NOMO-1 treated with DMSO at 0.1 percent for 48 hours (cell line): ENCODE measurements around the gene PUM1.

Experiments
- DNase-seq: peaks from one replicate; lab custom pipeline; 2025; ENCODE audit not compliant: unreplicated experiment; lab: John Stamatoyannopoulos, UW

PUM1 gene

DNA sequence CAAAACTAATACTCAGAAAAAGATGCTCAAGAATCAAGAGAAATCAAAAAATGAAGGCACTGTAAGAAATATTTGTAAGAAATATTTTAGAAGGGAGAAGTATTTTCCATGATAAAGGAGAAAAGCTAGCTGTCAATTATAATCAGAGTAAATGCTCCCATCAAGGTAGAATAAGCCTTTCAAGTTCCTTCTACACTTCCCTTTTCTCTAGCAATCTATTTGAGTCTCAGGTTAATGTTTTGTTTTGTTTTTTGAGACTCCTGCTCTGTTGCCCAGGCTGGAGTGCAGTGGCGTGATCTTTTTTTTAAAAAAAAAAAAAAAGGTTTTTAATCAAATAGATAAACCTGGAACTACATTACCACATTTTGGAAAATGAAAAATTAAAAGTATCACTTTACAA lies 33.3 kb downstream of the PUM1 start:
- peak; percentile 4 for DNase-seq

GRCh38 chr1:31031330-31032143 lies 34.0 kb downstream of the PUM1 start:
- no peak for DNase-seq

DNA sequence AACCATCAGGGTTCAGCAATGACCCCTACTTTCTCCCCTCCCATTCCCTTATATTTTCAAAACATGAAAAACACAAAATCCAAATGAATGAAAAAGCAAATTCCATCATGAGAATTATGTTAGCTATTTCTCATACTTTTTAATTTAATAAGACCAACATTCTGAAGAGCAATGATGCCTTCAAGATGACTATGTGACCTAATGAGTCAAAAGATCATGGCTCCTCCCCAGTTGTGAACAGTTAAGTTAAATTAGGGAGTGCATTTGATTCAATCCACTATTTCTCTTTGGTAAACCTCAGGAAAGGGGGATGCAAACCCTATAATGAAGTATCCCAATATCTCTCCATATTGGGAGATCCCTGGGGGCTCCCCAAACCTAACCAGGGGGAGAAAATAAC lies 36.5 kb downstream of the PUM1 start:
- no peak for DNase-seq

DNA sequence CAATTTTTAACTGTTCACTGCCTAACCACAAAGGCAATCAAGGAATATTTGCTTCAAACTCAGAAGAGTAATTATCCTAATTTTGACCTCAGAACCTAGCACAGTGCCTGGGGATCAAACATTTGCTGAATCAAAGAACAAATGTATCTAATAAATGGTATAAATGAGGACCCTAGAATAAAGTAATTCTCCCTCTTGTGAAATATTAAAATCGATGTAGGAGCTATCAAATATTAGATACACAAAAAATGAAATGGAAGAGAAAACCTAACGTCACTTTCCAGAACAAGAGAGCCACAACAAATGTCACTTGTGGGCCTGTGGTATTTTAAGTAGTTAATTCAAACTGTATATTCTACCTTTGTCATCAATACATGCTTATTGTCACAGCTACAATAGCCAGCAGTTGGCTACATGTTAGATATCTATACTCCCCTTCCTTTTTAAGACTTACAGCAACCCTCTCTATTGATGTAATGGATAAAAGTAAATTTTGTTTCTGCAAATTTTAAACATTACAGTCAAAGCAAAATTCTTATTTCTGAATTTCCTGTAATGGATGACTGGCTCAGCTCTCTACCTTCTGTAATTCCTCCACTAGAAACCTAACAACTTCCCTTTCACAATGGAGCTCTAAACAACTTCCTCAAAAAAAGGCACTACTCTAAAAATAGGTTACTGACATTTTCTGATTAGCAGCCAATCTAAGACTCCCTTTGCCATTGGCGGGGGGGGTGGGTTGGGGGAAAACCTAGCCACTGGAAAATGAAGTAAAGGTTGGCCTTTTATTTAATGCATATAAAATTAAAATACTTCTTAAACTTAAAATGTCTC lies 37.6 kb downstream of the PUM1 start:
- DNase-seq, result peak; percentile 95

DNA sequence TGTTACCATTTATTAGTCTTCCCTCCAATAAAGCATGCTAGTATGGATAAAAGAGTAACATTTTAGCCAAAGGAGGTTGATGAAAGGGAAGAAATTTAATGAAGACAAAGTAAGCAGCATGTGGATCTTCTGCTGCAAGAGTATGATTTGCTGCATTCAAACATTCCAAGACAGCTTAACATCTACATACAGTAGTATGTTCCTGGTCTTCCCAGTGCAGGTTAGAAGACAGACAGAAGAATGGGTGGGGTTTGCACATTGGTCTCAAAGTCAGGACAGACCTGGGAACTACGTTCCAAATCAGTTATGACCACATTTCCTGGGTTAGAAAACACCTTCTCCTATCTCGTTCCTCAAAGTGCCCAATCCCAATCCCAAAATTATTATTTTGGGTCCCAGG lies 43.3 kb downstream of the PUM1 start:
- no peak for DNase-seq

- DNase-seq, result no peak
Observed at GRCh38 chr1:31020007-31020790, 45.3 kb downstream of the PUM1 start.

DNA sequence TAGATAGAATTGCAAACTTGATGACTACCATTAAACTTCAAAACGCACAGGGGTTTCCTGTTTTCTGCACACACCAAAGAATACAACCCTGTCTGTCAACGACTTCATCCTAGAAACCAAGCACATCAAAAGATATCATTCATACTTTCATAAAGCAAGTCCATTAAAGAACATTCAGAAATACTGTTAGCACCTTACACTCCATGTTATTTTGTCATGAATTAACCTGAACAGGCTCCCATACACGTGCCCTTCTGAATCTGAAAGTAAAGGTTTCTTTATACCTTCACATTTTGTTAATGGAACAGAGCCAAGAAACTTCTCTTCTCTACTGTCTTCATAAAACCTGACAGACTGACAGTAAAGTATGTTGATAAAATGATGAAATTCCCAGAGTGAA lies 46.1 kb downstream of the PUM1 start:
- DNase-seq, result no peak

DNA sequence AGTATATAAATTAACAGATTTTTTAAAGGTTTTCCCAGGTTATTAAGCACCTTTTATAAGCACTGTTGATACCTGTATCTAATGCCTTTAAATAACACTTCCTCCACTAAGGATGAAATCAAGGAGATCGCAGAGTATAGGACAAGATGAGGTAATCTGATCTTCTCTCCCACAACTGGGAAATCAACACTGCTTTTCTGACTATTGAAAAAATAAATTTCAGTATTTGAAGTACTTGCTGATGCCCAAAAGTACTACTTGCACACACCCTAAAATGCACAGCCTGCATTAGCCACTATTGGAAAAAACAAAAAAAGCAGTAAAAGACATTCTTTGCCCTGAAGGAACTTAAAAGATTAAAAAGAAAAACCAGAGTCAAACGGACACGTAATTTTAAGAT lies 48.6 kb downstream of the PUM1 start:
- DNase-seq, result no peak

DNA sequence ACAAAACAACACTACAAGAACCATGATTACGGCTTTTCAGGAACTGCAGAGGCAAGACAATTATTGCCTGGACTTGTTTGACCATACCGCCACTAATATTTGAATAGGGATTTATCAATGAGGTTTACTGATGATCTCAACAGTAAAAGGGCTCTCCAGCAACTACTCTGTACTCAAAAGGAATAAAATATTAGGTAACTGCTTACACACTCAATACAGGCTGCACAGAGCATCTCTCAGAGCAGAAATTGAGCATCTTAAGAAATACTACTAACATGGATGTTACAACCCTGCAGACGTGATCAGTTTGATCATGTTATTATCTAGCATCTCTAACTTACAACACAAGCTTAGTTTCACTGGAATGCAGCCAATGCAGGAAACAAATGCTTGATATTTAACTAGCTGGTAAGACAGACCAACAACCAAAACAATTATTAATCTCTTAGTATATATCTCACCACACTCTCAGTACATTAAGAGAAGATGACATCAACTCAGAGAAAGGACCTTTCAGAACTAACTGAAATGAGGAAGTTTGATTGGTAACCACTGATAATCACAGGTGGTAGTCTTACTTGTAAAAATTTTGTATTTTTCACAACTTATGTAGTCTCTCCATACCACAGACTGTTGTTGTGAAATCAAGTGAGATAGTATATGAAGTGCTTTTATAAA lies 52.2 kb downstream of the PUM1 start:
- peak; percentile 61 for DNase-seq

DNA sequence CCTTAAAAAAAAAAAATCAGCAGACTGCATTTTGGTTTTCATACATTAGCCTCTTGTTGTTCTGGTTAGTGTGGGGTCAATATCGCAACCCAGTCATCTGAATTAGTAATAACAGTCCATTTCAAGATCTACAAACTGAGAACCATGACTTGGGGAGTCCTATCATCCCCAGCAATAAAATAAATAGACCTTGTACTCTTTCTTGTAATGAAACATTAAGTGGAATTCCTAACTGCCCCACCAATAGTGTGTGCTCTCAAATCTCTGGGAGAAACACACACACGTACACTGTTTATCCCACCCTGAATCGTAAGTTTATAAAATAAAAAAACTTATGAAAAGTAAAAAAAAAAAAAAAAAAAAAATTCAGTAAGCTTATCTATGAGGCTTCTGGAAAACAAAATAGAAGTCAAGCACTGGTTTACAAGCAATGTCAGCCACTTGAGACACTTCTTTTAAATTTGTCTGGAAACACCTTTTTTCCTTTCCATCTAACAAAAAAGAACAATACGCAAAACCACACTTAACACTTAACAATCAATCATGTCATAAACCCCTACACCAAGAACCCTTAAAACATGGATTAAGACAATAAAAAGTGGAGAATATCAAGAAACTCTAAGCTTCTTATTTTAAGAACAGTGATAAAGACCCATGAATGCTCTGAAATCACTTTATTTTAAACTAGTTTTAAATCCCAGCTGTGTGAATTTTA lies 53.1 kb downstream of the PUM1 start:
- no peak for DNase-seq

- no peak for DNase-seq
Observed at GRCh38 chr1:31011719-31012118, 53.8 kb downstream of the PUM1 start.

GRCh38 chr1:31010086-31010989 lies 55.2 kb downstream of the PUM1 start:
- DNase-seq, result no peak

- no peak for DNase-seq
Observed at GRCh38 chr1:31007462-31007991, 58.0 kb downstream of the PUM1 start.

- DNase-seq, result no peak
Observed at GRCh38 chr1:31006747-31007146, 58.8 kb downstream of the PUM1 start.

DNA sequence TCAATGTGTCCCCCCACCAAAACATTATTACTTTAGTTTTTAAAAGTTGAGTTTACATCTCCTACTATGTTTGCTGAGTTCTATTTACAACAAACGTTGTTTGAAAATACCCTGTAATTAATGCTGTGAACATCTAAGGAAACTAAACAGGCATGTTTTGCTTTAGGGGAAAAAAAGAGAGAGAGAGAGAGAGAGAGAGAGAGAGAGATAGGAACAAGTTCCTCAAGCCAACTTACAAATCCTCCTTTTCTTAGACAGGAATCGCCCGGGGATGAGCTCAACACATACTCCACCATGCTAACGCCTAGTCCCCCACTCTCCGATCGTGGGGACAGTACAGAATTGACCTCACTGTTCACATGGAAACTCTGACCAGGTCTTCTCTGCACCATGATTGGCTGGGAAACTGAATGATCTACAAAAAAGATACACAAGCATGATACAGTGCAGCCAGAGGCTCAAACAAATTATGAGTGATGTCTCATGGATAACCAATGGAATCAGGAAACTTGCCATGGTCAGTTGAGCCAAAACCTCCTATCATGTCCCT lies 59.8 kb downstream of the PUM1 start:
- DNase-seq, result no peak

DNA sequence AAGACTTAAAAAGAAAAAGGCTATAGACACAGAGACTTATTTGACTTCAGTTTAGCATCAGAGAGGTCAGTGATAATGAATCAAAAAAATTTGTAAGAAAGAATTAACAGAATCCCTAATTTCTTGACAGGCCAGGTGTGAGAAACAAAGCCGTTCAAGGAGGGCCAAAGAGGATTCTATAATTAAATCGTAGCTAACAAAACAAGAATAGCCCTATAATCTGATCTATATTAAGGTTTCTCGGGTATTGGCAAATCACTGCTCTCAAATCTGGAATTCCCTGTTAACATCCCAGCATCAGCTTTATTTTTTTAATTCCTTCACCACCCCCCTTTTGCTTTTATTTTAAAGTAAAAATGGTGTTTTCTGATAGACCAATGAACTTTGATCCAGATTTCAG lies 60.3 kb downstream of the PUM1 start:
- no peak for DNase-seq

GRCh38 chr1:31004231-31004621 lies 61.3 kb downstream of the PUM1 start:
- DNase-seq, result no peak

DNA sequence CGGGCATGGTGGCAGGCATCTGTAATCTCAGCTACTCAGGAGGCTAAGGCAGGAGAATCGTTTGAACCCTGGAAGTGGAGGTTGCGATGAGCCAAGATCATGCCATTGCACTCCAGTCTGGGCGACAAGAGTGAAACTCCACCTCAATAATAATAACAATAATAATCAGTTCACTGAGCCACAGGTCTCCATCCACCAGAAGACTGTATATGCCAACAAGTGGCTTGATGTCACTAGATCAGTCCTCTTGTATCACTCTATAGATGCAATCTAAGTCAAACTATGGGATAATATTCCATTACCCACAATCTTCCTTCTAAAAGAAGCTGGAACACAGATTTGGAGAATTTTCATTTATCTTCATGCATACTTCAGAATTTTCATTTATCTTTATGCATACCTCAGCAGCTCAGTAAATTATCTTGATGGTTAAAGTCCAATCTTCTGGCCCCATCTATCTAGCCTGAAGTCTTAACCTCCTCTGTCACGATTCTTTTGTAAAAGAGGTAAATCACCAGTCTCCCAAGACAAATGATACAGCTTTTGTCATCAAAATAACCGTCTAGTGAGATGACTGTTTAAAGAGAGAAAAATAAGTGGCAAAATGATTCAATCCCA lies 61.8 kb downstream of the PUM1 start:
- DNase-seq, result no peak
